ENCODE results near the gene RHOB.
"Not testable (repeated sequence)": the region's sequence is repeated elsewhere in the genome, so short reads cannot be mapped to it uniquely, and the experiment has no call there.

The RHOB gene

GRCh38 chr2:20435456-20435855 is 11.4 kb upstream of the RHOB start:
- FAIRE-seq; DNase-seq (ENCODE audit: extremely low spot score, insufficient read length, low read depth): not testable (repeated sequence)

DNA sequence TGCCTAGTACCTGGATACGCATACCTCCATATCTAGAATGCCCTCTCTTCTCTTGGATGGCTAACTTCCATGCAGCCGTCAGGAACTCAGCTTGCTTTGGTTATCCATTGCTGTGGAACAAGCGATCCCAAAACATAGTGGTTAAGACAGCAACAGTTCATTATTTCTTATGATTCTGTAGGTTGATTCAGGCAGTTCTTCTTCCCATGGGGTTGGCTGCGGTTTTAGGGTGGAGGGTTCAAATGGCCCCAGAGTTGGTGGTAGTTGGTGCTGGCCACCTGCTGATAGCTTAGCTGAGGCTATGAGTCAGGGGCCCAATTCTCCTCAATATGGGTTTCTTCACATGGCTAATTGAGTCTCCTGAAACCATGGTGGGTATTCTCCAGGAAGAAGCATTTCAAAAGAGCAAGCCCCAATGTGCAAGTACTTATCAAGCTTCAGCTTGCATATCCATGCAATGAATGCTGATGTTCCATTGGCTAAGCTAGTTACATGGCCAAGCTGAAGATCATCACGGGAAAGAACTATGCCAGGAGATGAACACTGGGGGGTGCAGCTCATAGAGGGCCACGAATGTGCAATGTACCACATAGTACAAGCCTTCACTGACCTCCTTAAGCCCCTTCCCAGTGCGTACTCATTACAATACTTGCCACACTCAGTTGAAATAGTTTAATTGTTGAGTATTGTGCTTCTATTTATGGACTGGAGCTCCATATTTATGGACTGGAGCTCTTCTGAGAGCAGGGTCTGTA is 10.0 kb upstream of the RHOB start:
- DNase-seq (ENCODE audit: extremely low spot score, insufficient read length, low read depth) (no peak), FAIRE-seq (no peak)

DNA sequence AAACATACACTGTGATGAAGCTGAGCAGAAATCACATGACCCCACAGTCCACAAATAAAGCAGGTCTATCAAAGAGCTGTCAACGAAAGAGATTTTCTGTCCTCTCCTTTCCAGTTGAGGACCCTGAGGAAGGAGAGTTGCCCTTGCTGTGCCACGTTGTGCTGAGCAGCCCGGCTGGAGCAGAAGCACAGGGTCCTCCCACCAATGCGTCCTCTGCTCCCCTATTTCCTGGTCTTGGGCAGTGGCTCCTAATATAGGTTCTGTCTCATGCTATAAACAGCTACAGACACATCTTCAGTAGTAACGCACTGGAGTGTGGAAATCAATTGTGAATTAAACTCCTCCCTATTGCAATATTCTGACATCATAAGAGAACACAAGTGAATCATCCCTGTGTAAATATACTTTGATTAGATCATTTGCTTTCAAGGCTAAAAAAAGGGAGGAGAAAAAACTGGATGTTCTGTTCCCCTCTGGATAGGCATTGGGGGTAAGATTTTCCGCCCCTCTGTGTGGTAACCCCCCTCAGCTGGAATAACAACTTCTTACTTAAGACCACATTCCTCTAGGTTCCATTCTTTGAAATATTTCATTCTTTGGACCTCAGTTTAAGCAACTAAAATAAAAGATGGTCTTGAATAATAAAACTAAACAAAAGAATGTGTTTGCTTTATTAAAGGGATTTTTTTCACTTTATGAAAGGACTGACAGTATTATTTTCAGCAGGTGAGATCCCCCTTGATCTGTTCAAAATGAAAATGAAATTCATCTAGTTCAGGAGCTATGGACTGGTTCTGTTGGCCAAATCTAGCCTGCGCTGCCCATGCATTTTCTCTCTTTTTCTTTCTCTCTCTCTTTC is 8.3 kb upstream of the RHOB start:
- FAIRE-seq (no peak), DNase-seq (ENCODE audit: extremely low spot score, insufficient read length, low read depth) (no peak)

DNA sequence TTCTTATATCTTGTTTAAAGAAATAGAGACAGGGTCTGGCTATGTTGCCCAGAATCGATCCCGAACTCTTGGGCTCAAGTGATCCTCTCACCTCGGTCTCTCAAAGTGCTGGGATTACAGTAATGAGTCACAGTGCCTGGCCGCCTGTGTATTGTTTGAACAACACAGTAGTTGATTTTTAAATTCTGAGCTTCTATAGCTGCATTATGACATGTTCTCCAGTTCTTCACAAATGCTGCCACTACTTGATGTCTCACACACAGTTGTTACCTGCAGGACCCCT is 7.7 kb upstream of the RHOB start:
- FAIRE-seq (no peak), DNase-seq (ENCODE audit: extremely low spot score, insufficient read length, low read depth) (no peak)

DNA sequence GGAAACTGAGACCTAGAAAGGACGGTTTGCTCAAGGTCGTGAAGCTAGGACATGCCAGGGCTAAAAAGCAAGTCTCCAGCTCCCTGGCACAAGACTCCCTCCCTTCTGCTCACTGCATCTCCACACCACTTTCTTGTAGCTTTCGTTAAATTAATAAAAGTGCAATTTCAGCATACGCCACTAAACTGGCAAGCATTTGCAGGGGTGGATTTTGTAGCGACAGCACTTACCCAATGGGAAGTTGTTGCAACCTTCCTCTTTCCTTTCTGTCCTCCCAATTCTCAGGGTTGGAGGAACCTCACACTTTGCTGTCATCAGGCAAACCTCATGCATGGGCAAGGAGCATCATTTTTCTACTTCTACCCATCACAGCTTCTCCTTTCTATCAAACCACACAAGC is 7.4 kb upstream of the RHOB start:
- FAIRE-seq (no peak), DNase-seq (ENCODE audit: extremely low spot score, insufficient read length, low read depth) (no peak)

DNA sequence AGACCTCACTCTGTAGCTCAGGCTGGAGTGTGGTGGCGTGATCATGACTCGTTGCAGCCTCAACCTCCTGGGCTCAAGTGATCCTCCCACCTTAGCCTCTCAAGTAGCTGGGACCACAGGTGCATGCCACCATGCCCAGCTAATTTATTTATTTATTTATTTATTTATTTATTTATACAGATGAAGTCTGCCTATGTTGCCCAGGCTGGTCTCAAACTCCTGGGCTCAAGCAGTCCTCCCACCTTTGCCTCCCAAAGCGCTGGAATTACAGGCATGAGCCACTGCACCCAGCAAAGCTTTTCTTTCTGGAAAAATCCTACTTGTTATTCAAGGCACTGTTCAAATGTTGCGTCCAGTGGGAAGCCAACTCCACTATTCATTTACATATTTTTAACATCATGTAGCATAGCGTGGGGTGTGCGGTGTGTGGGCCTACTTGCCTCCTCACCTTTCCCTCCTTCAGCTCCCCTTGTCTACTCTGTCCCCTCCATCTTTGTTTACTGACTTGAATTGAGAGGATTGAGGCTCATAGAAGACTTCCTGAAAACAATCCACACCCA is 6.8 kb upstream of the RHOB start:
- no peak for FAIRE-seq
- DNase-seq (ENCODE audit: extremely low spot score, insufficient read length, low read depth): no peak

- no peak for DNase-seq (ENCODE audit: extremely low spot score, insufficient read length, low read depth)
- peak; percentile 39 for FAIRE-seq
Measured at GRCh38 chr2:20443276-20443920, 3.5 kb upstream of the RHOB start.

DNA sequence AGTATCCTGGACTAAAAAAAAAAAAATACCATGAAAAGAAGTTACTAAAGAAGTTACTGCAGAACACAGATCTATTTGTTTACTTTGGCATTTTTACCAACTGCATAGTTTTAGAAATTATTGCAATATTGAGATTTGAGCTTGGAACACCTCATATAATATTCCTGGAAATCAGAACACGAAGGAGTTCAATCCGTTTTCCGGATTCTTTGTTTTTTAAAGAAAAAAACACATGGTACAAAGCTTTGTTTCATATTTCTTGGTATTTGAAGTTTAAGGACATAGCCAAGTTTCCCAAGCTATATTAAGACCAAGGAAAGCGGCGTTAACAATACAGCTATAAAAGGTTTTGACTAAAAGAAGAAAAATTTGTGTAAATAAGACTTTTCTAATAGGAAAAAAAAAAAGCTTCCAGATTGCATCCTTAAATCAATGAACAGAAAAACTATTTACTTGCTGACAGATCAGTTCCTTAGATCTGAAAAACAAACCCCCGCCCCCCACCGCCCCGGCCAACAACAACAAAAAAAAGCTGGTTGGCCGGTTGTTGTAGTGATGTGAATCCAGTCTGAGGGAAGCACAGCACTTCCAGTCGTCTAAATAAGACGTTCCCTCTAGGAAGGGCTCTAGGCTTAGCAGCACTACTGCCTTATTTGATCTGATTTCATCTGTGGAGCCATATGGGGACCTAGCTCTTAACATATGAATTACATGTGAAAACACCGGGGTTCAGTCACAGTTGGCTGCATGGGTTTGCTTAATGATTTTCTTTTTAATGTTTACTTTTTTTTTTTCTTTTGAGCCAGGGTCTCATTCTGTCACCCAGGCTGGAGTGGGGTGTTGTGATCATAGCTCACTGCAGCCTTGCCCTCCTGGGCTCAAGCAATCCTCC is 2.5 kb upstream of the RHOB start:
- FAIRE-seq (no peak), DNase-seq (ENCODE audit: extremely low spot score, insufficient read length, low read depth) (no peak)

DNA sequence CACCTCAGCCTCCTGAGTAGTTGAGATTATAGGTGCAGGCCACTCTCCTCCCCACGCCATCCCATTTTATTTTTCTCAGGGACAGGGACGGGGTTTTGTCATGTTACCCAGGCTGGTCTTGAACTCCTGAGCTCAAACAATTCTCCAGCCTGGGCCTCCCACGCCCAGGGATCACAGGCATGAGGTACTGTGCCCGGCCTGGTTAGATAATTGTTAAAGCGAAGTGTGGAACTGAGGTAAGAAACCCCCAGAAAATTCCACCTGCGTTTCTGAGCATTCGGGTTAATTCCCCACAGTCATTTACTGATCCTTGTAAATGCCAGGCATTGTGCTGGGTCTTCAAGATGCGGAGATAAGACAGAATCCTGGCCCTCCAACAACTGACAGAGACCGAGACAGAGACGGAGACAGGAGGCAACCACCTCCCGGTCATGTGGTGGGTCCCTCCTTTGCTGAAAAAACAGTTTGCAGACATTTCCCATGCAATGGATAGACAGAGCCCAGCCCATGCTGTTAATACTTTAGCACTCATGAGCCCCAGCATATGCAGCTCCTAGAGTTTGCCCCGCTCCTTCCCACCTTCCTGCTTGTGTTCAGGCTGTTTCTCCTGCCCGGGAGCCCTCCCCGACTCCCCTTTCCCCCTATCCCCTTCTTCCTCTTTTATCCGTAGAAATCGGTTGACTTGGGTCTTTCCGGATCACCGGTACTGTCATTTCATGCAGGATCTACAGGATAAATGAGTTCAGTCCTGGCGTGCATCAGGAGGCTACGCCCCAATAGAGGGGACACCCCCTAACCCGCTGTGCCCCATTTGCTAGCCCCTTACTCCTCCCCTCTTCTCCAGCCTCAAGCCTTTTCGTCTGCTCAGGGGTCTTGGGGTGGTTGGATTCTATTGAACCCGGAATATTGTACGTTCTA is 1.6 kb upstream of the RHOB start:
- no peak for FAIRE-seq

DNA sequence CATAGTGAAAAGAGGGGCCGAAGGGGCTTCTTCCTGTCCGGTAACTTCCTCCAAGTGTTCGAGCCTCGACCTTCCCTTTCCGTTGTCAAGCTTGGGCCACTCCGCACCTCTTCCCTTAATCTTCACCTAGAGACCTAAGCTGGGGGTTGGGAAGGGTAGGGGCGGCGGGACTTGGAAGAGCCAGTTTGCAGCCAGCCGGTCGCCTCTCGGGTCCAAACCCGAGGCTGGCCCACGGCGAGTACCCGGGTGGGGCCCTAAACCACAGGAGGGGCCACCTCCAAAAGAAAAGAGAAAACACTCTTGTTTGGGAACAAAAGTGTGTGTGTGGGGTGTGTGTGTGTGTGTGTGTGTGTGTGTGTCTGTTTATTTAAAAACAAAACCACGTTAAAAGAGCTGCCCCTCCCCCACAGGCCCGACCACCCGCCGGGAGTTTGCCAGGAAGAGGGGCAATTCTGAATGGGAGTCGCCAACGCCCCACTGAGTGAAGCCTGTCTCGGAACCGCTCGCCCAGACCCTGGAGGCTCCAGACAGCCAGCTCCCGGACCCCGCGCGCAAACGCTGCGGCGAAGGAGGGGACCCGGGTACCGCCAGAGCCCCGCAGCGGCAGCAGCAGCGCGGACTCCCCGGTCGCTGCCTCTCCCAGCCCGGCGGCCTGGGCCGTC is 488 bp upstream of the RHOB start:
- no peak for DNase-seq (ENCODE audit: extremely low spot score, insufficient read length, low read depth)
- no peak for FAIRE-seq

More for the DNA sequence above, 1.6 kb upstream of the RHOB start:
- DNase-seq (ENCODE audit: extremely low spot score, insufficient read length, low read depth): no peak

GRCh38 chr2:20447437-20448245 is 767 bp downstream of the RHOB start:
- DNase-seq (ENCODE audit: extremely low spot score, insufficient read length, low read depth) (no peak), FAIRE-seq (no peak)

DNA sequence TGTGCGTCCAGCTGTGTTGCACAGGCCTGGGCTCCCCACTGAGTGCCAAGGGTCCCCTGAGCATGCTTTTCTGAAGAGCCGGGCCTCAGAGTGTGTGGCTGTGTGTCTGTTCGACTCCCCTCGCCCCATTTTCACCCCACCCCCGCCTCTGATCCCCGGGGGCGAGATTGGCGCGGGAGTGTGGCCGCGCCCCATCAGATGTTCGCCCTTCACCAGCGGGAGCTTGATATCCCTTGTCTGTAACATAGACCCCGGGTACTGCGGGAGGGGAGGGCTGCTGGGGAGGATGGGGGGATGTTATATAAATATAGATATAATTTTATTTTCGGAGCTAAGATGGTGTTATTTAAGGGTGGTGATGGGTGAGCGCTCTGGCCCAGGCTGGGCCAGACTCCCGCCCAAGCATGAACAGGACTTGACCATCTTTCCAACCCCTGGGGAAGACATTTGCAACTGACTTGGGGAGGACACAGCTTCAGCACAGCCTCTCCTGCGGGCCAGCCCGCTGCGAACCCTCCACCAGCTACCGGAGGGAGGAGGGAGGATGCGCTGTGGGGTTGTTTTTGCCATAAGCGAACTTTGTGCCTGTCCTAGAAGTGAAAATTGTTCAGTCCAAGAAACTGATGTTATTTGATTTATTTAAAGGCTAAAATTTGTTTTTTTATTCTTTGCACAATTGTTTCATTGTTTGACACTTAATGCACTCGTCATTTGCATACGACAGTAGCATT is 1.5 kb downstream of the RHOB start:
- DNase-seq (ENCODE audit: extremely low spot score, insufficient read length, low read depth) (no peak), FAIRE-seq (no peak)

DNA sequence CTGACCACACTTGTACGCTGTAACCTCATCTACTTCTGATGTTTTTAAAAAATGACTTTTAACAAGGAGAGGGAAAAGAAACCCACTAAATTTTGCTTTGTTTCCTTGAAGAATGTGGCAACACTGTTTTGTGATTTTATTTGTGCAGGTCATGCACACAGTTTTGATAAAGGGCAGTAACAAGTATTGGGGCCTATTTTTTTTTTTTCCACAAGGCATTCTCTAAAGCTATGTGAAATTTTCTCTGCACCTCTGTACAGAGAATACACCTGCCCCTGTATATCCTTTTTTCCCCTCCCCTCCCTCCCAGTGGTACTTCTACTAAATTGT is 2.1 kb downstream of the RHOB start:
- FAIRE-seq (no peak), DNase-seq (ENCODE audit: extremely low spot score, insufficient read length, low read depth) (no peak)

- FAIRE-seq: no peak
- DNase-seq (ENCODE audit: extremely low spot score, insufficient read length, low read depth): no peak
Measured at GRCh38 chr2:20449501-20450200, 2.8 kb downstream of the RHOB start.

DNA sequence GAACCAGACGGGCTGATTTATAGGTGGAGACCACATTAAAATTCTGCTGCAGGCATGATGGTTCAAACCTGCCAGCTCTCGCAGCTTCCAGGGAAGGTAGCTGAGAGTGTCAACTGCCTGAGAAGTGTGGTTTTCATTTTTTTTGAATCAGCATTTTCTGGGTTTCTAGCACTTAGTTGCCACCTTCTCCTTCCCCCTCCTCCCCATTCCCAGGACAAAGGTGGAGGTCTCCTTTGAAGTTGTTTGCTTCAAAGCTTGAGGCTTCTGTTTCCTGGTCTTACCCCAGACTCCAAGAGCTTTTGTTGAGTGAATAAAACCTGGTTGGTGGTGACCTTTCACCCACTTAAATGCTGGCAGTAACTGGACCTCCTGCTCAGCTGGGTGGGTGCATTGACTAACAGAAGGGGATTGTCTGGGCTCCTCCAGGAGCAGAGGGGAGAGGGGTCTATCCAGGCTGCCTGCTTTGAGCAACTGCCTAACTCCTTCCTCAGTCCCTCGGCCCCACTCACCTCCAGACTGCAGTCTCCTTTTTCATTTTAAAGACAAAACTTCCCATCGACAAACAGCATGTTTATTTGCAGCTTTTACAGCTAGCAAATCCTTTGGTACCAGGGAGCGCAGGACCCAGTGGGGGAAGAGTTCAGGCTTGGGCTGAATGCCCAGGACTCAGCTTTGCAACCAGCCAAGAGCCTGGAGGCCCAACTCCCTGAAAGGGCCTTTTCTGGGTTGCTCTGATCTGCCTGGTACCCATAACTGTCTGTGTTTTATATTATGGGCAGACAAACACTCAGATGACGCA is 3.5 kb downstream of the RHOB start:
- no peak for DNase-seq (ENCODE audit: extremely low spot score, insufficient read length, low read depth)
- FAIRE-seq: no peak

GRCh38 chr2:20451000-20451290 is 4.1 kb downstream of the RHOB start:
- DNase-seq (ENCODE audit: extremely low spot score, insufficient read length, low read depth) (no peak), FAIRE-seq (no peak)

Data from GM18507 (cell line).